ENCODE results near the gene FOXK2. TPM values are rescaled to one million over a fixed set of nuclear protein-coding genes. Genes with fewer than 3 reads are reported as not detected.

Gene FOXK2
- total RNA-seq, 2 experiments from 2014 or later, result 81.7 to 85.1 TPM

DNA sequence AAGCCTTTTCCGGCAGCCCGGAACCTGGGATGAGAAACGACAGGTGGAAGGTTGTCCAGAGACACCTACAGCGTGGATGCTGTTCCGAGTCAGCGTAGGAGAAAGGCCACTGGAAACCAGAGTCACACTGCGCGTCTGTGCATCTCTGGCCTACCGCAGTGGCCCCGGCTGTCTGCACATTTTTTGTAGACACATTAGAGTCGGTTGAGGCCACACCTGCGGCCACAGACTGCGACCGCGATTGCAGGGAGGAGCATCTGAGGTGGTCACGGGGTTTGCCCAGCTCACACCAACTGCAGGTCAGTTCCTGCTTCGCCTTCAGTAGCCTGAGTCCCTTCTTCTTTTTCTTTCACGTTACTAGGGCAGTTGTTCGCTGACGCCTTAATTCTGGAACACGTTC is 76.4 kb downstream of the FOXK2 start:
- ATAC-seq (no peak), DNase-seq (no peak)
- Mint-ChIP-seq H3K4me1 (peaks cover 34% of the 10 kb centered on the region), H3K27ac (no peak overlapping the region), H3K36me3 (peaks cover 16% of the 10 kb centered on the region), H3K27me3 (no peaks in the 10 kb centered on the region), H3K4me3 (no peak overlapping the region), H3K9me3 (ENCODE audit: low read depth) (no peaks in the 10 kb centered on the region)
- CTCF ChIA-PET, result no interaction called here

DNA sequence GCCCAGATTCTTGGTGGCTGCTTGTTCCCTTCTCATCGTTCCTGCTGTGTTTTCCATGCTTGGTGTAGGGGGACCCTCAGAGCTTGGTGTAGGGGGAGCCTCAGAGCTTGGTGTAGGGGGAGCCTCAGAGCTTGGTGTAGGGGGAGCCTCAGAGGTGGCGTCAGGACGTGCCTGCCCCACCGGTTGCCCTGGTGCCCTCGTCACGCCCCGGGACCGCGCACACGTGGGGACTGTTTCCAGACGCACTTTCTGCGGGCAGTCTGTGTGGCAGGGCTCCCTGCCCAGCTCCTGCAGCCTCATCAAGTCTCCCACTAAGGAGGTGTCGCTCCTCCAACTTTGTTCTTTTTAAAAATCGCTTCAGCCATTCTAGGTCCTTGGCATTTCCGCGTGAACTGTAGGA is 76.8 kb downstream of the FOXK2 start:
- Mint-ChIP-seq H3K36me3 (peaks cover 16% of the 10 kb centered on the region), H3K4me3 (no peak overlapping the region), H3K27me3 (no peaks in the 10 kb centered on the region), H3K9me3 (ENCODE audit: low read depth) (no peaks in the 10 kb centered on the region), H3K4me1 (peaks cover 32% of the 10 kb centered on the region), H3K27ac (no peak overlapping the region)
- DNase-seq (no peak), ATAC-seq (no peak)
- CTCF ChIA-PET, result no interaction called here

DNA sequence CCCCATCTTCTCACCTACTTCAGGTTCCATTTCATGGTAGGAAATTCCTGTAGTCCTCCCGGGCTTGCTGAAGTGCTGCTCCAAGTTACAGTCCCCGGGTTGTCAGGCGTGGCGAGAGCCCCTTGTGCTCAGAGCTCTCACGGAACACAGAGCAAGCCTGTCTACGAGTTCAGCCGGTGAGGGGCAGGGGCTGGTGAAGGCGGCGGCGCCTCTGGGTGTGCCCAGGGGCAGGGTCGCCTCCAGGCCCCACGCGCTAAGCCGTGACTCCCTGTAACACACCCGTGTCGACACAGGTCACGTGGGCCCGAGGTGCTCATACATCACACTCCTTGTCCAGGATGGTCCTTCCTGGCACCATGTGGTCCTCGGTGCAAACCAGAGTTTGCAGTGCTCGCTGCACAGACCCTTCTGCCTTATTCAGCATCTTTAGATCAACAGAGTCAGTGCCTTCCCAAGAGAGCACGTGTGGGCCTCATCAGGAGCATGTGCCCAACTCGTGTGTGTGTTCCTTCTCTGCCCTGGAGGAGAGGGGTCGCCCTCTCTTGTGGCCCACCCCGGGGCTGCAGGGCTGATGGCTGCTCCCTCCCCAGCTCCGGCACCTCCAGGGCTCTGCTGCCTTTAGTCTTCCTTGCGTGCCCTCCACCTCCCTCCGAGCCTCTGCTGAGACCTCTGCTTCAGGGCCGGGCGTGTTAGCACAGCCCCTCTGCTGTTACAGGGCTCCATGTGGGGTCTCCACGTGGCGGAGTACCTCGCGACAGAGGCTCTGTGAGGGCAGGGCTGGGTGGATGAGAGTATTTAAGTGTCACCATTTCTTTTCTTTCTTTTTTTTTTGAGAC is 77.5 kb downstream of the FOXK2 start:
- Mint-ChIP-seq H3K36me3 (peaks cover 22% of the 10 kb centered on the region), H3K27me3 (no peaks in the 10 kb centered on the region), H3K27ac (no peak overlapping the region), H3K4me3 (no peak overlapping the region), H3K4me1 (peaks cover 25% of the 10 kb centered on the region), H3K9me3 (ENCODE audit: low read depth) (no peaks in the 10 kb centered on the region)
- DNase-seq (no peak), ATAC-seq (no peak)
- CTCF ChIA-PET, result no interaction called here

DNA sequence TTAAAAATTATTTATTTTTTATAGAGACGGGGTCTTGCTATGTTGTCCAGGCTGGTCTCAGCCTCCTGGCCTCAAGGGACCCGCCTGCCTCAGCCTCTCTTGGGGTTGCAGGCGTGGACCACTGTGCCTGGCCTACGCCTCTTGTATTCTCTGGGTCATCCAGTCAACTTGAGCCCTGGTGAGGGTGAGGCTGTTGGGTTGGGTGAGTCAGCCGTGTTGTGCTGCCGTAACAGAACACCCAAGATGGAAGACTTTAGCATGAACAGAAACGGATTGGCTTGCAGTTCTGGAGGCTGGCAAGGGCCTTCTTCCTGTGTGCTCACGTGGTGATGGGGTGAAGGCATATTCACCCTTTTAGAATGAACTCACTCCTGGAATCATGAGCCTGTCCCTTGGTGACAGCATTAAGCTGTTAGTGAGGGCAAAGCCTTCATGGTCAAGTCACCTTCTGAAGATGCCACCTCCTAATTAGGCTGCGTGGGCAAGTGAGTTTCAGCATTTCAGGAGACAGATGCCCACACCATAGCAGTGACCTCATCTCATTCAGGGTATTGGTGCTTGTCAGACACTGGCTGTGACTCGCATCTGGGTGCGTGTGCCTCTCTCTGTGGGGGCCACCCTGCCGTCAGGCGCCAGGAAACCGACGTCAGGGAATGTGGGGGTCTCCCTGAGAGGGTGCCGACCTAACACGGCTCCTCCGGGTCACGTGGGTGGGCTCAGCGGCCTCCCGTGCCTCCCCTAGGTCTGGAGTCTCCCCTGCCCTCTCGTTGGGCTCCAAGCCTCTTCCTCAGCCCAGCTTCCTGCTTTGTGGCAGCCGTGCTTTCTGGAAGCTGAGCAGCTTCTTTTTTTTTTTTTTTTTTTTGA is 79.0 kb downstream of the FOXK2 start:
- CTCF ChIA-PET, result no interaction called here
- no peak for DNase-seq
- Mint-ChIP-seq H3K27me3 (no peaks in the 10 kb centered on the region), H3K4me3 (no peak overlapping the region), H3K4me1 (peaks cover 20% of the 10 kb centered on the region), H3K9me3 (ENCODE audit: low read depth) (no peaks in the 10 kb centered on the region), H3K27ac (no peak overlapping the region), H3K36me3 (peaks cover 32% of the 10 kb centered on the region)
- peak; percentile 25 for ATAC-seq

DNA sequence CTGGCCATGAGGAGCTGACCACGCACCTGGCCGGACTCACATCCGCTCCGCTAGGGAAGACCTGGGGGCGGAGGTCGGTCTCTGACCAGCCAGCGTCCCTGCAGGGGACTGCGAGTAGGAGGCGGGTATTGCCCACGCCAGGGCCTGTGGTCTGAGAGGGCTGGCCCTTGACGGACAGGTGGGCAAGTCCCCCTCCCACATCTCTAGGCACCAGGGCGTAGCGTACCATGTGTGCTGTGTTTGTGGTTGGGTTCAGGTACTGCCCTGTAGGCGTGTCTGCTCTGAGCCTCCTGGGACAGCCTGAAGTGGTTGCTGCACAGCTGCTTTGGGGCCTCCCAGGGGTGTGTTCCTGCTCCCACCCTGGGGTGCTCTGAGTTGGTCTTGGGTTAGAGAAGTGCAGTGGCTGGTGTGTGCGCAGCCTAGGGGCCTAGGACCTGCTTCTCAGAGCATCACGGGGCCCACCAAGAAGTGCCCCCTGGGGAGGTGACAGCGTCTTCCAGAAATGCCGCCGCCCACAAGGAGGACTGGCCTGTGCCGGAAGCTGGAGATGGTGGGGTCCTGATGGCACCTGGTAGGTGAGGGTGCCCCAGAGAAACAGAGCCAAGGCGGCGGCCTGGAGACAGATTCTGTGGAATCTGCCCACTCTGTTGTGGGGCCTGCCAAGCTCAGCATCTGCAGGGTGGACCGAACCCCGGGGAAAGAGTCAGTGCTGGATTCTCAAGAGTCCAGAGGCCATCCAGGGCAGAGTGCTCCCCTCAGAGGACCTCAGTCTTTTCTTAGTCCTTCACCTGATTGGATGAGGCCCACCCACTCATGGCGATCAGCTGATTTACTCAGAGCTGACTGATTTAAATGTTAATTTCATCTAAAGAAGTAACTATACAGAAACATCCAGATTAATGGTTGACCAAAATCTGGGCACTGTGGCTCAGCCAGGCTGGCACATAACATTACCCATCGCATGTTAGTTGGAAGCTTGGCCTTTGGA is 80.4 kb downstream of the FOXK2 start:
- Mint-ChIP-seq H3K27ac (no peak overlapping the region), H3K27me3 (no peaks in the 10 kb centered on the region), H3K4me3 (no peak overlapping the region), H3K9me3 (ENCODE audit: low read depth) (no peaks in the 10 kb centered on the region), H3K36me3 (peaks cover 36% of the 10 kb centered on the region), H3K4me1 (peaks cover 16% of the 10 kb centered on the region)
- ATAC-seq (no peak), DNase-seq (no peak)
- CTCF ChIA-PET, result no interaction called here

DNA sequence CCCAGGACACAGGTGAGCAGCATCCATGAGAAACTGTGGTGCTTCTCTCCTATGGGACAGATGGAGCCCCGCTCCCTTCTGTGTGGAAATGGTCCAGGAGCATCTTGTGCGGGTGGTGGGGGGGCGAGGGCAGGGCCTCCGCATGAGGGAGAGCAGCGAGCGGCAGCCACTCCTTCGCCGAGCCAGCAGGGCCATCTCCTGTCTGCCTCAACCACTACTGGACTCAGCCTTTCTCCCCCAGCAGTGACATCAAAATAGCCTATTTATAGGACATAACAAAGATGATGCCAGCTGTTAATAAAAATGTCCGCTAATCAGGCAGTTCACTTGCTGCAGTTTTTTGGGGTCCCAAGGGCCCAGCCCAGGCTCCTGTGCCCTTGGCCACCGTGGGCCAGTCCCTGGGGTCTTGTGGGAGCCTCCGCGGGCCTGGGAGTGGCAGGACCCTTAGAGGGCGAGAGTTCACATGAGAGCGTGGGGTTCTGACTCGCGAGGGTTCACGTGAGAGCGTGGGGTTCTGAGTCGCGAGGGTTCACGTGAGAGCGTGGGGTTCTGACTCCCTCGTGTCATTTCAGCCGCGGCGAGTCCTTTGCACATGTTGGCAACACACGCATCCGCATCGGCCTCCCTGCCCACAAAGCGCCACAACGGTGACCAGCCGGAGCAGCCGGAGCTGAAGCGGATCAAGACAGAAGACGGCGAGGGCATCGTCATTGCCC is 81.4 kb downstream of the FOXK2 start:
- DNase-seq, result no peak
- no peak for ATAC-seq
- H3K27me3 Mint-ChIP-seq, result no peaks in the 10 kb centered on the region
- CTCF ChIA-PET, result no interaction called here
- no peak overlapping the region for H3K27ac Mint-ChIP-seq
- peaks cover 15% of the 10 kb centered on the region for H3K4me1 Mint-ChIP-seq
- peaks cover 42% of the 10 kb centered on the region for H3K36me3 Mint-ChIP-seq
- no peak overlapping the region for H3K4me3 Mint-ChIP-seq
- H3K9me3 Mint-ChIP-seq (ENCODE audit: low read depth), result no peaks in the 10 kb centered on the region

DNA sequence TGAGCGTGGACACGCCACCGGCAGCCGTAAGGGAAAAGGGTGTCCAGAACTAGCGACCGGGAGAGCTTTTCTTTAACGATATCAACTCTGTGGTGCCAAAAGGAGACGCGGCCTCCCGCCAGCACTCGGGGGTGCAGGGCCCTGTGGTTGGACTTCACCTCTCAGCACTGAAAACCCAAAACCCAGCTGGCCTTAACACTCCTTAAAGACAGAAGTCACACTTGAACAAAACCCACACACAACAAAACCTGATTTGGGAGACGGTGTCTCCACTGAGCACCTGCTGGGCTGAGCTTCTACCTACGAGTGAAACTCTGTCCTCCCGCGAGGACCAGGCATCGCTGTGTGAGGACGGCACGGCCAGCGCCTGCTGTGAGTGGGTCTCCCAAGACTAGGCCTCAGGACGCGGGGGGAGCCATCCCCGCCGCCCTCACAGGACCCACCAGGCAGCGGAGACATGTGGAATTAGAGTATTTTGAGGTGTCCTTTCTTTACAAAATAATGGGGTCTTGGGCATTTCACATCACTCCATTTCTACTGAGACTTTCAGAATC is 82.0 kb downstream of the FOXK2 start:
- peaks cover 15% of the 10 kb centered on the region for H3K4me1 Mint-ChIP-seq
- no peaks in the 10 kb centered on the region for H3K9me3 Mint-ChIP-seq (ENCODE audit: low read depth)
- H3K27ac Mint-ChIP-seq, result no peak overlapping the region
- CTCF ChIA-PET, result no interaction called here
- DNase-seq (no peak), ATAC-seq (no peak)
- no peaks in the 10 kb centered on the region for H3K27me3 Mint-ChIP-seq
- H3K4me3 Mint-ChIP-seq, result no peak overlapping the region
- peaks cover 46% of the 10 kb centered on the region for H3K36me3 Mint-ChIP-seq

DNA sequence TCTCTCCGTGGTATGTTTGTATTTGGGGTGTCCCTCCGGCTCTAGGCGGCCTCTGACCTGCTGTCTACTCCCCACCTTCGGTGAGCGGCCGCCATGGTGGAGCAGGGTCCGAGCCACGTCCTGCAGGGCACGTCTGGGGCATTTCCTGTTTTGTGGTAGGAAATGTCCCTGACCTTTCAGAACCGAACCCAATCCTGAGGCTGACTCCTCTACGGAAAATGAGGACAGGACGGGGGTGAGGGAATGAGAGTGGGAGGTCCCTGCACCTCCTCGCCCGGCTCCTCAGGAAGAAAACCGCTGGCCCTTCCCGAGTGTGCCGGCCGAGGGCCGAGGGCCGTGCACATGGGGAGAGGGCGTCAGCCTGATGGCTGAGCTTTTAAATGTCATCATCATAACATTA is 83.0 kb downstream of the FOXK2 start:
- CTCF ChIA-PET, result no interaction called here
- peaks cover 43% of the 10 kb centered on the region for H3K36me3 Mint-ChIP-seq
- H3K27ac Mint-ChIP-seq, result no peak overlapping the region
- peaks cover 15% of the 10 kb centered on the region for H3K4me1 Mint-ChIP-seq
- H3K9me3 Mint-ChIP-seq (ENCODE audit: low read depth), result no peaks in the 10 kb centered on the region
- ATAC-seq (no peak), DNase-seq (no peak)
- H3K4me3 Mint-ChIP-seq, result no peak overlapping the region
- H3K27me3 Mint-ChIP-seq, result no peaks in the 10 kb centered on the region

DNA sequence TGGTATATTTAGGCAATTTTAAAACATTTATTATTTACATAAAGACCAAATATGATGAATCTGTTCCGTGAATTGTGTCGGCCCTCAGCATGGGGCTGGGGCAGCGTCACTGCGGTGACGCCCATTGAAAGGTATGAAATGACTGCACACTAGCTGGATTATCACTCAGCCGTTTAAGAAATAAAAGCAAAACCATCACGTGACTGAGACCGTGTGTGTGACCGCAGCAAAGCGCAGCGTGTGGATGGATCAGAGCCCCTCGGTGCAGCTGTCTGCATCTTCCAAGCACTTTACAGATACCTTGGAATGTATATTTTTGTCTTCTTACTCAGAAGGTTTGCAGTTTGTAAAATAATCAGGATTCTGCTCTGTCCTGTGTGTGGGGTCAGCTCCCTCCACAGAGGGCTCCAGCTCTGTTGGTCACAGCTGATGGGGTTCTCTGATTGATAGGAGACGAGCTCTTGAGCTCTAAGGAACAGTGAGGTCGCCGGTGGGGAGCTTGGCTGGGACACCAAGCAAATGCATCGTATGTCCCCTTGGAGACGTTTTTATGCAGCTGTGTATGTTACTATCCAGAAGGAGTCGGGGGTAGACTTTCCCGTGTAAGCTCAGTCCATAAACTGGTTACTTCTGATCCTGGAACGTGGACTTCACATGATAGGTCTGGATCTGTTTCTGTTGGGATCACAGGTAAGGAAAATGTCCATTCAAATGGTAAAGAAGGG is 83.6 kb downstream of the FOXK2 start:
- DNase-seq, result no peak
- CTCF ChIA-PET, result interaction anchor here (1.0 kb wide), 1 partner anchor 11 kb away, joined by 3 read pairs; no protein-coding TSS in a partner anchor
- peaks cover 45% of the 10 kb centered on the region for H3K36me3 Mint-ChIP-seq
- H3K4me1 Mint-ChIP-seq, result peaks cover 15% of the 10 kb centered on the region
- H3K9me3 Mint-ChIP-seq (ENCODE audit: low read depth), result no peaks in the 10 kb centered on the region
- H3K27me3 Mint-ChIP-seq, result no peaks in the 10 kb centered on the region
- H3K4me3 Mint-ChIP-seq, result no peak overlapping the region
- no peak for ATAC-seq
- H3K27ac Mint-ChIP-seq, result peak overlapping the region; percentile 45

DNA sequence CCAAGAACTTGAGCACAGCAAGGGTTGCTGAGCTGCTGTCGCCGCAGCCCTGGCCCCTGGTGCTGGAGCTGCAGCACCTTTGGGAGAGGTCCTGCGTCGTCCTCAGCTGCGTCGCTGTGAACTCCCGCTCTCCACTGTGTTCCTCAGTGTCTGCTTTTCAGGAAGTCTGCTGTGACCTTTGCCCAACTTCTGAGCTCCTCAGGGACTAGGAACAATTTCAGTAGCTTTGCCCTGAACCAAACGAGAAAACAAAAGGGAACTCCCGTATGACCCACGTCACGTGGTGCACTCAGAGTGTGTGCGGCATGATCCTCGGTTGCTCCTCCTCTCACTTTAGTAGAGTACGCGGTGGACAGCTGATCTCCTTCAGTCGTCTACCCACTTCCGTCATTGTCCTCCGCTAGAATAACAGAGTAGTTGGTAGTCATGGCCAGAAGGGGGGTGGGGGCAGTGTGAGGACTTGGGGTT is 84.5 kb downstream of the FOXK2 start:
- H3K36me3 Mint-ChIP-seq, result peaks cover 48% of the 10 kb centered on the region
- H3K4me1 Mint-ChIP-seq, result peaks cover 15% of the 10 kb centered on the region
- no peaks in the 10 kb centered on the region for H3K27me3 Mint-ChIP-seq
- H3K9me3 Mint-ChIP-seq (ENCODE audit: low read depth), result no peaks in the 10 kb centered on the region
- ATAC-seq (peak; percentile 71), DNase-seq (no peak)
- CTCF ChIA-PET, result interaction anchor here (1.0 kb wide), 1 partner anchor 12 kb away, joined by 3 read pairs; no protein-coding TSS in a partner anchor
- H3K27ac Mint-ChIP-seq, result peak overlapping the region; percentile 41
- H3K4me3 Mint-ChIP-seq, result no peak overlapping the region

DNA sequence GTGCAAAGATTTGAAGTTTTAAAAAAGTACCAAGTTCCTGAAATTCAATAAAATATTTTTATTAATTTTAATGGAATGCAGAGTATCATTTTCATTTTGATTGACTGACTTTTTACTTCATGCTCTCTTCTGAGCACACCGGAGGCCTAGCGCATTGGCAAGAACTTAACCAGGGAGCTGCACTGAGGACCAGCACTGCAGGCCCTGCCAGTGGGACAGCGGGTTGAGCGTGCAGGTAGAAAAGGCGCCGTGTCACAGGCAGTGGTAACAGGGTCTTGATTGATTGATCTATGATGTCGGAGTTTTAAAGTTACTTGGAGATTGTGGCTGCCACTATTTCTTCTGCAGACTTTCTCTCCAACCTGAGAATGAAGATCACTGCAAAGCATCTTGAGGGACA is 85.0 kb downstream of the FOXK2 start:
- no peaks in the 10 kb centered on the region for H3K27me3 Mint-ChIP-seq
- H3K9me3 Mint-ChIP-seq (ENCODE audit: low read depth), result no peaks in the 10 kb centered on the region
- ATAC-seq (no peak), DNase-seq (no peak)
- CTCF ChIA-PET, result interaction anchor here (1.0 kb wide), 1 partner anchor 13 kb away, joined by 3 read pairs; no protein-coding TSS in a partner anchor
- H3K36me3 Mint-ChIP-seq, result peaks cover 50% of the 10 kb centered on the region
- peaks cover 15% of the 10 kb centered on the region for H3K4me1 Mint-ChIP-seq
- no peak overlapping the region for H3K4me3 Mint-ChIP-seq
- H3K27ac Mint-ChIP-seq, result peak overlapping the region; percentile 41

All from activated CD8-positive, alpha-beta memory T cell treated with anti-CD3 and anti-CD28 coated beads, Interleukin-2, amount 10 ng/mL, durations not matched to agents 7 days and 5 days (primary cell).